Kasumi-1 (cell line): ENCODE results near the gene IBA57.
"Not testable (repeated sequence)": the region's sequence is repeated elsewhere in the genome, so short reads cannot be mapped to it uniquely, and the experiment has no call there.

Experiments used
- DNase-seq, 2 experiments: peaks; one replicate each; lab custom pipeline; 2025; lab: John Stamatoyannopoulos, UW

IBA57 gene

GRCh38 chr1:228212966-228213844 lies 47.6 kb downstream of the IBA57 start:
- peak; percentile 82 to 85 for DNase-seq

GRCh38 chr1:228213917-228214808 lies 48.6 kb downstream of the IBA57 start:
- DNase-seq, result no peak

- no peak for DNase-seq
Observed at GRCh38 chr1:228214921-228215662, 49.5 kb downstream of the IBA57 start.

- no peak for DNase-seq
Observed at GRCh38 chr1:228215663-228216116, 50.1 kb downstream of the IBA57 start.

- DNase-seq, result no peak
Observed at GRCh38 chr1:228216371-228217320, 51.0 kb downstream of the IBA57 start.

GRCh38 chr1:228217551-228218344 lies 52.1 kb downstream of the IBA57 start:
- no peak for DNase-seq

GRCh38 chr1:228218513-228219244 lies 53.1 kb downstream of the IBA57 start:
- no peak for DNase-seq

GRCh38 chr1:228219245-228219961 lies 53.8 kb downstream of the IBA57 start:
- DNase-seq, result no peak

GRCh38 chr1:228219962-228220780 lies 54.6 kb downstream of the IBA57 start:
- DNase-seq, result no peak

GRCh38 chr1:228221097-228221496 lies 55.5 kb downstream of the IBA57 start:
- DNase-seq, result not testable (repeated sequence)

GRCh38 chr1:228222548-228222947 lies 56.9 kb downstream of the IBA57 start:
- no peak for DNase-seq

GRCh38 chr1:228224198-228225164 lies 58.9 kb downstream of the IBA57 start:
- DNase-seq, result no peak

GRCh38 chr1:228225165-228225710 lies 59.6 kb downstream of the IBA57 start:
- no peak for DNase-seq

GRCh38 chr1:228225740-228226139 lies 60.1 kb downstream of the IBA57 start:
- DNase-seq, result no peak

- DNase-seq, result no peak
Observed at GRCh38 chr1:228226141-228226874, 60.7 kb downstream of the IBA57 start.
